ENCODE results near the gene ZFHX2. TPM values are rescaled to one million over a fixed set of nuclear protein-coding genes. Genes with fewer than 3 reads are reported as not detected.

The ZFHX2 gene
- total RNA-seq, 2 donors from 2014 or later: 12.8 to 15.4 TPM

DNA sequence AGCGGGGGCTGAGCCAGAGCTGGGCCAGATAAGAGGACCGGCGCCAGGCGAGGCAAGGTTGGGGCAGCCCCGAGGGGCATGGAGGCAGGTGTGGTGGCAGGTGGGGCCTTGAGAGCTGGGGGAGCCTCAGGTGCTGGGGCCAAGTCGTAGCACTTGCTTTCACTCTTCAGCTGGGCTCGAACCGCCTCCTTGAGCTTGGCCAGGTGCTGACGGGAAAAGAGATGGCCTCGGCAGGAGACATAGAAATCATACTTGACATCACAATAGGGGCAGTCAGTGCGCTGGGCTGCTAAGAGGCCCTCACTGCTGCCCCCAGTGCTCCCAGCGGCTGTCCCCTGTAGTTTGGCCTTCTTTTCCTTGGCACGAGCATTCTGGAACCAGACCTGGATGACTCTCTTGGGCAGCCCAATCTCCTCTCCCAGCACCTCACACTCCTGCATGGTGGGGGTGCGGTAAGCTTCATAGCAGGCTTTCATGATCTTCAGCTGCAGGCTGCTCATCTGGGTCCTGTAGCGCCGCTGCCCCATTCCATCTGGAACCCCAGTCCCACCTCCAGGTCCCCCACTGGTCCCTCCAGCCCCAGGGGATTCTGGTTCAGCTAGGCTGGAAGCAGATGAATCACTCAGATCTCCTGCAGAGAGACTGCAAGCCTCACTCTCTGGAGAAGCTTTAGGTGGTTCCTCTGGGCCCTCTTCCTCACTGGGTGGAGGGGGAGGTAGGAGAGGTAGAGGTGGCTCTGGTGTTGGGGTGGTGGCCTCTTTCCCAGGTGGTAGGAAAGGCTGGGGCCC, 28.1 kb downstream of the ZFHX2 start:
- H3K27ac Mint-ChIP-seq: peak overlapping the region; percentile 35
- no peak overlapping the region for H3K4me3 Mint-ChIP-seq

DNA sequence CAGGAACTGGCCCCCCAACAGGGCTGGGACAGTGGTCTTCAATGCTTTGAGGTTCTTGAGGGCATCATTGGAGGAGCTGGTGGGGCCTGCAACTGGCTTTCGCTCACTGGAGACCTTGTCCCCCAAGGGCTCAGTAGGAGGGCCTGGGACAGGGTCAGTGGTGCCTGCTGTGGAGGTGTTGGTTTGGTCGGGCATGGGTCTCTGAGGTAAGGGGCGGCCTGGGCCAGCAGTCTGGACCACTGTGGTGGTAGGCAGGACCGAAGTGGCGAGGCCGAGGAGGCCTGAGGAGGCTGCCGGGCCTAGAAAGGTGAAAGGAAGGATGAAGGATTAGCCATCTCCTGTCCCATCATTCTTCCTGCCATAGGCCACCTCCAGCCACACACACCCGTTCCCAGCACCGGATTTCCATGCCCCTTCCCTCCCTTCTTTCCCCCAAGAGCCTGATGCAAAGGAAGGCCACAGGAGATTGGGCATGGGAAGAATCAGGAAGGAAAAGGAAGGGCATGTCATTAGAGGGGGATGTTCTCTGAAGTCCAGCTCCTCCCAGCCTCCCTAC, 28.8 kb downstream of the ZFHX2 start:
- no peaks in the 10 kb centered on the region for H3K27me3 ChIP-seq (ENCODE audit: control insufficient read depth, insufficient read depth, low read length, poor library complexity, severe bottlenecking)
- TF ChIP-seq, protein P1, sequence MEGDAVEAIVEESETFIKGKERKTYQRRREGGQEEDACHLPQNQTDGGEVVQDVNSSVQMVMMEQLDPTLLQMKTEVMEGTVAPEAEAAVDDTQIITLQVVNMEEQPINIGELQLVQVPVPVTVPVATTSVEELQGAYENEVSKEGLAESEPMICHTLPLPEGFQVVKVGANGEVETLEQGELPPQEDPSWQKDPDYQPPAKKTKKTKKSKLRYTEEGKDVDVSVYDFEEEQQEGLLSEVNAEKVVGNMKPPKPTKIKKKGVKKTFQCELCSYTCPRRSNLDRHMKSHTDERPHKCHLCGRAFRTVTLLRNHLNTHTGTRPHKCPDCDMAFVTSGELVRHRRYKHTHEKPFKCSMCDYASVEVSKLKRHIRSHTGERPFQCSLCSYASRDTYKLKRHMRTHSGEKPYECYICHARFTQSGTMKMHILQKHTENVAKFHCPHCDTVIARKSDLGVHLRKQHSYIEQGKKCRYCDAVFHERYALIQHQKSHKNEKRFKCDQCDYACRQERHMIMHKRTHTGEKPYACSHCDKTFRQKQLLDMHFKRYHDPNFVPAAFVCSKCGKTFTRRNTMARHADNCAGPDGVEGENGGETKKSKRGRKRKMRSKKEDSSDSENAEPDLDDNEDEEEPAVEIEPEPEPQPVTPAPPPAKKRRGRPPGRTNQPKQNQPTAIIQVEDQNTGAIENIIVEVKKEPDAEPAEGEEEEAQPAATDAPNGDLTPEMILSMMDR (conservative IDR thresholded peaks at IDR 0.05): no peak
- no peak for DNase-seq
- no peak overlapping the region for H3K4me3 ChIP-seq (ENCODE audit: low read length)
- no peak overlapping the region for H3K27ac ChIP-seq (ENCODE audit: low read depth, low read length)
- 88 to 90% methylated on average over 2 to 7 of the region's 9 CpGs for WGBS, 2 experiments (ENCODE audit: insufficient coverage in 1 of 2, insufficient read length in 1 of 2)
- H3K9ac ChIP-seq (ENCODE audit: extremely low read depth, low read length, poor library complexity, severe bottlenecking): no peak overlapping the region
- Mint-ChIP-seq H3K27ac (peak overlapping the region; percentile 35), H3K27me3 (ENCODE audit: insufficient read depth) (peaks cover 2% of the 10 kb centered on the region), H3K4me1 (peaks cover 8% of the 10 kb centered on the region), H3K4me3 (no peak overlapping the region), H3K9me3 (no peaks in the 10 kb centered on the region), H3K36me3 (ENCODE audit: low read depth) (peaks cover 24% of the 10 kb centered on the region)
- H3K9me3 ChIP-seq (ENCODE audit: control insufficient read depth, low read length): no peaks in the 10 kb centered on the region
- H3K36me3 ChIP-seq (ENCODE audit: control insufficient read depth, insufficient read depth, low read length): peaks cover 10% of the 10 kb centered on the region
- no peaks in the 10 kb centered on the region for H3K4me1 ChIP-seq (ENCODE audit: control insufficient read depth, insufficient read depth, low read length)

More for the DNA sequence above, 28.1 kb downstream of the ZFHX2 start:
- Histone ChIP-seq H3K9ac (ENCODE audit: extremely low read depth, low read length, poor library complexity, severe bottlenecking) (no peak overlapping the region), H3K4me3 (ENCODE audit: low read length) (no peak overlapping the region), H3K27ac (ENCODE audit: low read depth, low read length) (no peak overlapping the region), H3K36me3 (ENCODE audit: control insufficient read depth, insufficient read depth, low read length) (peaks cover 10% of the 10 kb centered on the region), H3K4me1 (ENCODE audit: control insufficient read depth, insufficient read depth, low read length) (no peaks in the 10 kb centered on the region), H3K9me3 (ENCODE audit: control insufficient read depth, low read length) (no peaks in the 10 kb centered on the region), H3K27me3 (ENCODE audit: control insufficient read depth, insufficient read depth, low read length, poor library complexity, severe bottlenecking) (no peaks in the 10 kb centered on the region)
- Mint-ChIP-seq H3K27me3 (ENCODE audit: insufficient read depth) (peaks cover 2% of the 10 kb centered on the region), H3K36me3 (ENCODE audit: low read depth) (peaks cover 27% of the 10 kb centered on the region), H3K9me3 (no peaks in the 10 kb centered on the region), H3K4me1 (peaks cover 11% of the 10 kb centered on the region)
- TF ChIP-seq, protein P1 (conservative IDR thresholded peaks at IDR 0.05): no peak
- no peak for DNase-seq
- WGBS, 2 experiments (ENCODE audit: insufficient coverage in 1 of 2, insufficient read length in 1 of 2): 95% methylated on average over 7 to 16 of the region's 16 CpGs

DNA sequence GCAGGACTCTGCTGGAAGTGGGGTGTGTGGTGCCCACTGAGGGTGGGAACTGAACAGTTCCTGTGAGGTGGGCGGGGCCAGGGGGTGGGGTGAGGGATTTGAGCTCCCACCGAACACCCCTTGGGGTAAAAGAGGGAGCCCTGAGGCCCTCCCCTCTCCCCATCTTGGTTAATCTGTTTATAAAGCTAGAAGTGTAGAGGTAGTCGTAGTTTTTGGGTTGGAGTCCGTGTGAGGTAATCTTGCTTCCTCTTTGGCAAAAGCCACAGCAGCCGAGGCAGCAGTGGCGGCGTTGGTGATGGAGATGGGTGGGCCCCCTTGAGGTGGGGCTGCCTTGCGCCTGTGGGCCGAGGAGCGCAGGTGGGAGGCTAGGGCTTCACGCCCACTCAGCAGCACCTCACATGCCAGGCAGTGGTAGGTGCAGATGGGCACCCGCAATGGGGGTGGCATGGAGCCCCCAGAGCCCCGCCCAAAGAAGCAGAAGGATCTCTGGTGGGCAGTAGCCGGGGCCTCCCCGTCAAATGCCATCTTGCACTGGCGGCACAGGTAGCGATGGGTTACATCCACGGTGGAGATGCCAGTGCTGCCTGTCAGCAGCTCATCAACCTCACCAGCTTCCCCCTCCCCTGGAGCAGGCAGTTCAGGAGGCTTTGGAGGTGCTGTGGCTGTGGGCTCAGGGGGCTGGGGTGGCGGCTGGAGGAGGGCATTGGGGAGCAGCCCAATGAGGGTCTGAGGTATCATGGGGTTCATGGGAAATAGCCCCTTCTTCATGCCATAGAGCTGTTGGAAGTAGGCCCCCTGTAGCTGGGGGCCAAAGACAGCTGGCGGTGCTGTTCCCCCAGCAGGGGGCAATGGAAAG, 29.6 kb downstream of the ZFHX2 start:
- Histone ChIP-seq H3K9ac (ENCODE audit: extremely low read depth, low read length, poor library complexity, severe bottlenecking) (no peak overlapping the region), H3K27ac (ENCODE audit: low read depth, low read length) (no peak overlapping the region), H3K4me3 (ENCODE audit: low read length) (no peak overlapping the region), H3K27me3 (ENCODE audit: control insufficient read depth, insufficient read depth, low read length, poor library complexity, severe bottlenecking) (no peaks in the 10 kb centered on the region), H3K9me3 (ENCODE audit: control insufficient read depth, low read length) (no peaks in the 10 kb centered on the region), H3K36me3 (ENCODE audit: control insufficient read depth, insufficient read depth, low read length) (peaks cover 4% of the 10 kb centered on the region), H3K4me1 (ENCODE audit: control insufficient read depth, insufficient read depth, low read length) (no peaks in the 10 kb centered on the region)
- H3K27ac Mint-ChIP-seq: no peak overlapping the region
- no peak overlapping the region for H3K4me3 Mint-ChIP-seq
- H3K27me3 Mint-ChIP-seq (ENCODE audit: insufficient read depth): peaks cover 2% of the 10 kb centered on the region
- H3K9me3 Mint-ChIP-seq: no peaks in the 10 kb centered on the region
- H3K4me1 Mint-ChIP-seq: peaks cover 8% of the 10 kb centered on the region
- peaks cover 19% of the 10 kb centered on the region for H3K36me3 Mint-ChIP-seq (ENCODE audit: low read depth)
- DNase-seq: no peak
- TF ChIP-seq, protein P1 (conservative IDR thresholded peaks at IDR 0.05): no peak
- WGBS, 2 experiments (ENCODE audit: insufficient coverage in 1 of 2, insufficient read length in 1 of 2): 91 to 95% methylated on average over 9 to 18 of the region's 20 CpGs
